CD14-positive monocyte (primary cell): ENCODE results near the gene DPYD. TPM values are rescaled to one million over a fixed set of nuclear protein-coding genes. Genes with fewer than 3 reads are reported as not detected.

Experiments used
- DNase-seq, 3 donors: peaks; one replicate each; pipeline ENCODE4 v3.0.0-alpha.2; 2011 to 2022
- H2AFZ ChIP-seq: 2 replicates; pipeline ENCODE4 v1.6.0; 2012; ENCODE audit warnings: mild to moderate bottlenecking, low read depth, low read length, inconsistent platforms; ENCODE audit not compliant: insufficient read depth, poor library complexity, severe bottlenecking
- H3K27ac ChIP-seq, 2 donors: 1 replicate in 1 of 2; 2 replicates in 1 of 2; pipeline ENCODE4 v1.5.1; 2012 to 2013; ENCODE audit warnings: low read length in 2 of 2, control low read depth in 1 of 2, inconsistent platforms in 1 of 2, low read depth in 1 of 2, mild to moderate bottlenecking in 1 of 2
- H3K27me3 ChIP-seq, 2 donors: one replicate each; pipeline versions ENCODE4 v1.6.0 to v1.6.1; 2011 to 2013; ENCODE audit warnings: low read length in 2 of 2; ENCODE audit not compliant: control insufficient read depth in 2 of 2, insufficient read depth in 2 of 2
- H3K36me3 ChIP-seq, 2 donors: replicated peaks in 1 of 2; 1 replicate in 1 of 2; 2 replicates in 1 of 2; pipeline versions ENCODE4 v1.5.1 to v1.6.1; 2012 to 2013; ENCODE audit warnings: low read length in 2 of 2, control low read depth in 1 of 2, inconsistent platforms in 1 of 2, mild to moderate bottlenecking in 1 of 2; ENCODE audit not compliant: insufficient read depth in 2 of 2, control insufficient read depth in 1 of 2
- H3K4me1 ChIP-seq, 2 donors: 1 replicate in 1 of 2; 2 replicates in 1 of 2; pipeline versions ENCODE4 v1.5.1 to v1.6.1; 2012 to 2013; ENCODE audit warnings: low read length in 2 of 2, control low read depth in 1 of 2, inconsistent platforms in 1 of 2, mild to moderate bottlenecking in 1 of 2, moderate library complexity in 1 of 2; ENCODE audit not compliant: insufficient read depth in 2 of 2, control insufficient read depth in 1 of 2
- H3K4me2 ChIP-seq: replicated peaks from 2 replicates; pipeline ENCODE3; 2012; ENCODE audit warnings: low read length, moderate library complexity, mild to moderate bottlenecking; ENCODE audit not compliant: poor library complexity, severe bottlenecking; ENCODE audit errors: extremely low read depth
- H3K4me3 ChIP-seq, 3 experiments: fragments of 200-600 bp in 1 of 3; sonication (generic) in 1 of 3; replicated peaks in 1 of 3; 1 replicate in 2 of 3; 2 replicates in 1 of 3; pipeline ENCODE4 v1.5.1; 2011 to 2013; ENCODE audit warnings: low read length in 3 of 3, mild to moderate bottlenecking in 3 of 3, control low read depth in 2 of 3, low read depth in 2 of 3, inconsistent platforms in 1 of 3, moderate library complexity in 1 of 3
- H3K79me2 ChIP-seq: 2 replicates; pipeline ENCODE4 v1.6.0; 2012; ENCODE audit warnings: mild to moderate bottlenecking, control low read depth, inconsistent platforms, low read length, moderate library complexity; ENCODE audit not compliant: insufficient read depth
- H3K9ac ChIP-seq: 2 replicates; pipeline ENCODE4 v1.6.0; 2017; ENCODE audit warnings: low read length, mild to moderate bottlenecking; ENCODE audit not compliant: insufficient read depth, poor library complexity, severe bottlenecking
- H3K9me3 ChIP-seq, 2 donors: replicated peaks in 1 of 2; 1 replicate in 1 of 2; 2 replicates in 1 of 2; pipeline versions ENCODE4 v1.5.1 to v1.6.1; 2012 to 2013; ENCODE audit warnings: low read length in 2 of 2, control low read depth in 1 of 2; ENCODE audit not compliant: control insufficient read depth in 1 of 2, insufficient read depth in 1 of 2
- H4K20me1 ChIP-seq: 2 replicates; pipeline ENCODE4 v1.6.0; 2012; ENCODE audit warnings: mild to moderate bottlenecking, low read length, control low read depth, moderate library complexity; ENCODE audit not compliant: insufficient read depth
- H3K27ac Mint-ChIP-seq, 7 donors: one replicate each; pipeline ENCODE4 v1.8.0; 2020; ENCODE audit warnings: mild to moderate bottlenecking in 7 of 7, mixed read lengths in 7 of 7, moderate library complexity in 6 of 7, inconsistent platforms in 2 of 7
- H3K27me3 Mint-ChIP-seq, 3 donors: one replicate each; pipeline ENCODE4 v1.8.0; 2021 to 2022; ENCODE audit warnings: low read depth in 3 of 3, mild to moderate bottlenecking in 3 of 3, mixed read lengths in 3 of 3, moderate library complexity in 3 of 3, inconsistent platforms in 1 of 3
- H3K36me3 Mint-ChIP-seq, 2 donors: one replicate each; pipeline ENCODE4 v1.8.0; 2020; ENCODE audit warnings: mixed read lengths in 2 of 2, inconsistent platforms in 1 of 2, mild to moderate bottlenecking in 1 of 2
- H3K4me1 Mint-ChIP-seq: one replicate; pipeline ENCODE4 v1.8.0; 2020; ENCODE audit warnings: mild to moderate bottlenecking, mixed read lengths
- H3K4me3 Mint-ChIP-seq, 2 donors: one replicate each; pipeline ENCODE4 v1.8.0; 2020; ENCODE audit warnings: mild to moderate bottlenecking in 2 of 2, mixed read lengths in 2 of 2, moderate library complexity in 1 of 2
- H3K9me3 Mint-ChIP-seq, 7 donors: one replicate each; pipeline ENCODE4 v1.8.0; 2020 to 2022; ENCODE audit warnings: mixed read lengths in 7 of 7, mild to moderate bottlenecking in 6 of 7, moderate library complexity in 6 of 7, inconsistent platforms in 2 of 7
- WGBS: methylation state at CpG from one replicate; pipeline ENCODE4 v1.1.5; 2013; ENCODE audit warnings: missing lambda C conversion rate; ENCODE audit not compliant: insufficient coverage; 5-methylcytosine and 5-hydroxymethylcytosine counted together
- intact Hi-C, 2 donors: fragments of 100-400 bp; cut with micrococcal nuclease; formaldehyde crosslinking; loops; one replicate each; pipeline versions ENCODE4 v1.15.0 to v1.15.1; 2023
- polyA plus RNA-seq, 3 donors: library from polyadenylated mRNA; depleted of rRNA in 1 of 3; unstranded in 2 of 3; stranded (reverse) in 1 of 3; fragments of 300-500 nt in 2 of 3; fragments of >200 nt in 1 of 3; fragmentation: Illumina TruSeq in 2 of 3; gene quantifications; 1 replicate in 2 of 3; 2 replicates in 1 of 3; pipeline ENCODE4 v1.2.3, GENCODE V29; 2012 to 2021
- TF ChIP-seq, protein P1 (sequence below): fragments of 200-600 bp; IDR thresholded peaks from one replicate; pipeline ENCODE4 v1.8.0; 2022; ENCODE audit warnings: antibody characterized with exemption, mild to moderate bottlenecking

DPYD gene
- polyA plus RNA-seq, 3 donors, result 87.6 to 171 (median 144) TPM

DNA sequence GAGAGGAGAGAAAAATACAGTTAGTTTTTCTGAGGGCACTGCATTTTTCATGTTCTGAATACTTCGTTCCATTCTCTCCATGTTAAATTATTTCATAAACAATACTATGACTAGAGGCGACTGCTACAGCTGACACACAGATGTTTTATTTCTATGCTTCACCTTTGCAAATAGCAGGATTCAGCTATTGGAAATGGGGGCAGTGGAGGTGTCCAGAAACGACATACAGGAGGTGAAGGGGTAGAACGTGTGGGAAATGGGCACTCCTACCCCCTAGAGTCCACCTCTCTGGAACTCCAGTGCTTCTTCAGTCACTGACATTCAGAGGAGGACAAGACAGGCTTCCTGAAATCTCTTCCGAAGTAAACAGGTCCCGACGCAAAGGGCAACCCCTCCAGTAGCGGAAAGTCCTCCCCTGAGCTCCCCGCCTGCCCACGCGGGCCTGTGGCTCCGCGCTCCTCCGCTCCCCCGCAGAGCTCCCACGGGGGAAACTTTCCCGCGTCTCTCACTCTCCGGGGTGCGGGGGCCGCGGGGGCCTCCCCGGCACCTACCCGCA, 480 bp downstream of the DPYD start:
- peak overlapping the region; percentile 92 to 97 (median 96) for H3K27ac Mint-ChIP-seq
- H3K27ac ChIP-seq, result peak overlapping the region; percentile 96
- peak overlapping the region; percentile 86 to 100 (median 87) for H3K4me3 ChIP-seq
- TF ChIP-seq, protein P1, sequence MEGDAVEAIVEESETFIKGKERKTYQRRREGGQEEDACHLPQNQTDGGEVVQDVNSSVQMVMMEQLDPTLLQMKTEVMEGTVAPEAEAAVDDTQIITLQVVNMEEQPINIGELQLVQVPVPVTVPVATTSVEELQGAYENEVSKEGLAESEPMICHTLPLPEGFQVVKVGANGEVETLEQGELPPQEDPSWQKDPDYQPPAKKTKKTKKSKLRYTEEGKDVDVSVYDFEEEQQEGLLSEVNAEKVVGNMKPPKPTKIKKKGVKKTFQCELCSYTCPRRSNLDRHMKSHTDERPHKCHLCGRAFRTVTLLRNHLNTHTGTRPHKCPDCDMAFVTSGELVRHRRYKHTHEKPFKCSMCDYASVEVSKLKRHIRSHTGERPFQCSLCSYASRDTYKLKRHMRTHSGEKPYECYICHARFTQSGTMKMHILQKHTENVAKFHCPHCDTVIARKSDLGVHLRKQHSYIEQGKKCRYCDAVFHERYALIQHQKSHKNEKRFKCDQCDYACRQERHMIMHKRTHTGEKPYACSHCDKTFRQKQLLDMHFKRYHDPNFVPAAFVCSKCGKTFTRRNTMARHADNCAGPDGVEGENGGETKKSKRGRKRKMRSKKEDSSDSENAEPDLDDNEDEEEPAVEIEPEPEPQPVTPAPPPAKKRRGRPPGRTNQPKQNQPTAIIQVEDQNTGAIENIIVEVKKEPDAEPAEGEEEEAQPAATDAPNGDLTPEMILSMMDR, result no peak
- H2AFZ ChIP-seq, result peak overlapping the region; percentile 97
- H4K20me1 ChIP-seq, result peaks cover 53% of the 10 kb centered on the region
- peaks cover 0 to 1% (median 0%) of the 10 kb centered on the region in 3 donors for H3K27me3 Mint-ChIP-seq
- under 1% methylated on average over 20 of the region's 24 CpGs for WGBS
- H3K9ac ChIP-seq, result peak overlapping the region; percentile 94
- H3K4me2 ChIP-seq, result peak overlapping the region; percentile 82
- peak in 1 of 3 donors; percentile 56 for DNase-seq
- no peaks in the 10 kb centered on the region for H3K9me3 ChIP-seq
- H3K4me1 Mint-ChIP-seq, result peaks cover 47% of the 10 kb centered on the region
- peaks cover 36 to 49% of the 10 kb centered on the region in 2 donors for H3K4me1 ChIP-seq
- intact Hi-C loops, result no loop called here
- H3K36me3 ChIP-seq, result no peaks in the 10 kb centered on the region
- no peaks in the 10 kb centered on the region for H3K9me3 Mint-ChIP-seq
- H3K36me3 Mint-ChIP-seq, result peaks cover 6 to 10% of the 10 kb centered on the region in 2 donors
- no peaks in the 10 kb centered on the region for H3K27me3 ChIP-seq
- peaks cover 54% of the 10 kb centered on the region for H3K79me2 ChIP-seq
- H3K4me3 Mint-ChIP-seq, result peak overlapping the region; percentile 89 to 95

- peak overlapping the region; percentile 82 for H3K4me2 ChIP-seq
- Mint-ChIP-seq H3K9me3 (no peaks in the 10 kb centered on the region), H3K4me1 (peaks cover 50% of the 10 kb centered on the region), H3K27ac (peak overlapping the region; percentile 92 to 97 (median 96)), H3K36me3 (peaks cover 7 to 10% of the 10 kb centered on the region in 2 donors), H3K27me3 (peaks cover 0 to 1% (median 0%) of the 10 kb centered on the region in 3 donors), H3K4me3 (peak overlapping the region; percentile 89 to 95)
- H3K4me1 ChIP-seq, result peaks cover 36 to 53% of the 10 kb centered on the region in 2 donors
- H4K20me1 ChIP-seq, result peaks cover 59% of the 10 kb centered on the region
- H3K9ac ChIP-seq, result peak overlapping the region; percentile 94
- DNase-seq, result peak; percentile 25 to 64 (median 48)
- TF ChIP-seq, protein P1, result no peak
- no peaks in the 10 kb centered on the region for H3K9me3 ChIP-seq
- H3K4me3 ChIP-seq, result peak overlapping the region; percentile 86 to 100 (median 87)
- peak overlapping the region in 1 of 2 donors; percentile 96 for H3K27ac ChIP-seq
- H3K36me3 ChIP-seq, result no peaks in the 10 kb centered on the region
- no peaks in the 10 kb centered on the region for H3K27me3 ChIP-seq
- H3K79me2 ChIP-seq, result peaks cover 61% of the 10 kb centered on the region
- 0% methylated on average over 2 of the region's 6 CpGs for WGBS
- intact Hi-C loops, result no loop called here
- peak overlapping the region; percentile 97 for H2AFZ ChIP-seq
Observed at GRCh38 chr1:97919585-97920261, 1.1 kb downstream of the DPYD start.
